GM12878 (cell line): Measurements from ENCODE around the gene SYS1. TPM values are rescaled to one million over a fixed set of nuclear protein-coding genes. Genes with fewer than 3 reads are reported as not detected.

Experiments used
- ATF2 ChIP-seq: IDR thresholded peaks from 2 replicates; pipeline ENCODE4 v1.6.1; 2012; ENCODE audit warnings: low read length, inconsistent platforms
- ATF7 ChIP-seq: fragments of 450-650 bp; IDR thresholded peaks from 2 replicates; pipeline ENCODE4 v1.6.1; 2016; ENCODE audit warnings: low read depth, mild to moderate bottlenecking
- BHLHE40 ChIP-seq, 2 experiments: fragments of 450-650 bp in 1 of 2; IDR thresholded peaks; 2 replicates each; pipeline ENCODE4 v1.6.1; 2011 to 2017; ENCODE audit warnings: low read depth in 2 of 2, borderline replicate concordance in 1 of 2, improper control_type of control experiment in 1 of 2, low read length in 1 of 2, mild to moderate bottlenecking in 1 of 2
- BMI1 ChIP-seq: fragments of 450-650 bp; IDR thresholded peaks from 2 replicates; pipeline ENCODE4 v1.6.1; 2016; ENCODE audit warnings: mild to moderate bottlenecking, moderate library complexity, borderline replicate concordance
- CBFB ChIP-seq: IDR thresholded peaks from 2 replicates; pipeline ENCODE4 v1.6.1; 2016; ENCODE audit warnings: antibody characterized with exemption, low read depth
- CHD4 ChIP-seq: fragments of 200-600 bp; sonication (generic); IDR thresholded peaks from 2 replicates; pipeline ENCODE4 v1.6.1; 2016; ENCODE audit warnings: mild to moderate bottlenecking
- CREB1 ChIP-seq: IDR thresholded peaks from 2 replicates; pipeline ENCODE4 v1.6.1; 2012; ENCODE audit warnings: low read depth, mild to moderate bottlenecking, inconsistent platforms
- FOS ChIP-seq: IDR thresholded peaks from 3 replicates; pipeline ENCODE4 v1.6.1; 2011; ENCODE audit warnings: borderline replicate concordance; ENCODE audit not compliant: insufficient read length; ENCODE audit errors: extremely low read depth
- HDGF ChIP-seq: fragments of 450-650 bp; IDR thresholded peaks from 2 replicates; pipeline ENCODE4 v1.6.1; 2016; ENCODE audit warnings: antibody characterized with exemption
- JUND ChIP-seq: IDR thresholded peaks from 2 replicates; pipeline ENCODE4 v1.6.1; 2012; ENCODE audit warnings: low read depth, mild to moderate bottlenecking, low read length, improper control_type of control experiment, moderate library complexity
- KLF5 ChIP-seq: fragments of 450-650 bp; IDR thresholded peaks from 2 replicates; pipeline ENCODE4 v1.6.1; 2014; ENCODE audit warnings: mild to moderate bottlenecking; ENCODE audit not compliant: partially characterized antibody
- MXI1 ChIP-seq: fragments of 150-350 bp; IDR thresholded peaks from 2 replicates; pipeline ENCODE4 v1.6.1; 2011; ENCODE audit warnings: low read depth, mild to moderate bottlenecking, inconsistent platforms, low read length, improper control_type of control experiment
- NFXL1 ChIP-seq: fragments of 450-650 bp; IDR thresholded peaks from 2 replicates; pipeline ENCODE4 v1.6.1; 2017; ENCODE audit warnings: antibody characterized with exemption, mild to moderate bottlenecking, borderline replicate concordance
- PAX8 ChIP-seq: fragments of 450-650 bp; IDR thresholded peaks from 2 replicates; pipeline ENCODE4 v1.6.1; 2017; ENCODE audit warnings: mild to moderate bottlenecking, moderate library complexity
- POU2F2 ChIP-seq: IDR thresholded peaks from 3 replicates; pipeline ENCODE4 v1.6.1; 2011; ENCODE audit warnings: low read depth, mild to moderate bottlenecking, low read length, borderline replicate concordance
- RAD51 ChIP-seq: fragments of 450-650 bp; IDR thresholded peaks from 2 replicates; pipeline ENCODE4 v1.6.1; 2016; ENCODE audit warnings: moderate library complexity, mild to moderate bottlenecking, inconsistent platforms
- RB1 ChIP-seq: fragments of 450-650 bp; formaldehyde crosslinking; IDR thresholded peaks from 2 replicates; pipeline ENCODE4 v1.6.1; 2017; ENCODE audit warnings: mild to moderate bottlenecking, borderline replicate concordance
- SMAD1 ChIP-seq: fragments of 450-650 bp; IDR thresholded peaks from 2 replicates; pipeline ENCODE4 v1.6.1; 2018; ENCODE audit warnings: mild to moderate bottlenecking, low read depth; ENCODE audit not compliant: partially characterized antibody
- SMARCA5 ChIP-seq: fragments of 450-650 bp; IDR thresholded peaks from 2 replicates; pipeline ENCODE4 v1.6.1; 2017; ENCODE audit warnings: mild to moderate bottlenecking
- SP1 ChIP-seq: IDR thresholded peaks from one replicate; pipeline ENCODE4 v1.6.1; 2011; ENCODE audit warnings: low read depth, low read length
- TAF1 ChIP-seq: IDR thresholded peaks from 2 replicates; pipeline ENCODE4 v1.6.1; 2011; ENCODE audit warnings: mild to moderate bottlenecking, low read depth, low read length, borderline replicate concordance
- ZBTB33 ChIP-seq: fragments of 450-650 bp; IDR thresholded peaks from 2 replicates; pipeline ENCODE4 v1.6.1; 2017; ENCODE audit warnings: mild to moderate bottlenecking
- ZNF24 ChIP-seq: fragments of 450-650 bp; IDR thresholded peaks from 2 replicates; pipeline ENCODE4 v1.6.1; 2017; ENCODE audit warnings: antibody characterized with exemption, mild to moderate bottlenecking
- ZNF622 ChIP-seq: fragments of 450-650 bp; IDR thresholded peaks from 2 replicates; pipeline ENCODE4 v1.6.1; 2017; ENCODE audit warnings: mild to moderate bottlenecking, inconsistent platforms
- ZZZ3 ChIP-seq: IDR thresholded peaks from 2 replicates; pipeline ENCODE4 v1.6.1; 2011; ENCODE audit warnings: low read depth; ENCODE audit not compliant: control insufficient read depth, insufficient read length
- polyA plus RNA-seq, 11 experiments: library from polyadenylated mRNA; depleted of rRNA in 4 of 11; unstranded in 6 of 11; stranded (reverse) in 5 of 11; fragments of >200 nt; fragmentation: Nextera tagmentation in 4 of 11; fragmentation: Illumina TruSeq in 1 of 11; extraction: Ambion mirVana in 4 of 11; extraction: Trizol in 1 of 11; gene quantifications; 1 replicate in 1 of 11; 2 replicates in 10 of 11; pipeline versions ENCODE4 v1.2.1 to v1.2.3, GENCODE V29; 2011 to 2016; ENCODE audit warnings: inconsistent platforms in 2 of 11, missing spikeins in 2 of 11, low read depth in 1 of 11
- total RNA-seq, 4 experiments: library from RNA; depleted of rRNA in 3 of 4; stranded (reverse); fragments of >200 nt in 3 of 4; fragmentation: Illumina TruSeq in 1 of 4; extraction: Trizol in 1 of 4; gene quantifications; 2 replicates each; pipeline versions ENCODE4 v1.2.1 to v1.2.3, GENCODE V29; 2013 to 2021
- TF ChIP-seq, protein P1 (sequence below): fragments of 450-650 bp; IDR thresholded peaks from 2 replicates; pipeline ENCODE4 v1.6.1; 2016; ENCODE audit warnings: mild to moderate bottlenecking
- TF ChIP-seq, protein P2 (sequence below): fragments of 450-650 bp; IDR thresholded peaks from 2 replicates; pipeline ENCODE4 v1.6.1; 2016; ENCODE audit warnings: mild to moderate bottlenecking

The SYS1 gene
- total and polyA plus RNA-seq, 10 of the 15 experiments (the other 5 are each of a cell fraction or from before 2014, with no cell fraction given): 5.1 to 22.6 (median 9.3) TPM

GRCh38 chr20:45368221-45368980 is 5.4 kb downstream of the SYS1 start (continued):
- peak; percentile 56 for TF ChIP-seq KLF5
- TF ChIP-seq FOS: no peak
- TF ChIP-seq MXI1: peak; percentile 73; the same call in 1 of the 2 replicates
- 0 out of 2 replicates have a peak, but pooled peaks have one; percentile 27 for TF ChIP-seq HDGF
- peak; percentile 82; the same call in 1 of the 2 replicates for TF ChIP-seq ATF7
- 0 out of 2 replicates have a peak, but pooled peaks have one; percentile 58 for TF ChIP-seq ZNF24
- TF ChIP-seq BMI1: peak; percentile 90
- TF ChIP-seq SMARCA5: peak; percentile 81
- no peak for TF ChIP-seq NFXL1
- TF ChIP-seq SMAD1: peak; percentile 80
- TF ChIP-seq ZNF622: no peak
- TF ChIP-seq RB1: no peak; the same call in 1 of the 2 replicates
- TF ChIP-seq, protein P1, sequence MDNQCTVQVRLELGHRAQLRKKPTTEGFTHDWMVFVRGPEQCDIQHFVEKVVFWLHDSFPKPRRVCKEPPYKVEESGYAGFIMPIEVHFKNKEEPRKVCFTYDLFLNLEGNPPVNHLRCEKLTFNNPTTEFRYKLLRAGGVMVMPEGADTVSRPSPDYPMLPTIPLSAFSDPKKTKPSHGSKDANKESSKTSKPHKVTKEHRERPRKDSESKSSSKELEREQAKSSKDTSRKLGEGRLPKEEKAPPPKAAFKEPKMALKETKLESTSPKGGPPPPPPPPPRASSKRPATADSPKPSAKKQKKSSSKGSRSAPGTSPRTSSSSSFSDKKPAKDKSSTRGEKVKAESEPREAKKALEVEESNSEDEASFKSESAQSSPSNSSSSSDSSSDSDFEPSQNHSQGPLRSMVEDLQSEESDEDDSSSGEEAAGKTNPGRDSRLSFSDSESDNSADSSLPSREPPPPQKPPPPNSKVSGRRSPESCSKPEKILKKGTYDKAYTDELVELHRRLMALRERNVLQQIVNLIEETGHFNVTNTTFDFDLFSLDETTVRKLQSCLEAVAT: 0 out of 2 replicates have a peak, but pooled peaks have one; percentile 87
- peak; percentile 94 for TF ChIP-seq POU2F2
- peak; percentile 77 for TF ChIP-seq SP1
- TF ChIP-seq TAF1: peak; percentile 60; the same call in 1 of the 2 replicates
- TF ChIP-seq CBFB: peak; percentile 90
- 0 out of 2 replicates have a peak, but pooled peaks have one; percentile 12 for TF ChIP-seq CHD4
- TF ChIP-seq ZZZ3: no peak
- no peak for TF ChIP-seq ZBTB33
- TF ChIP-seq JUND: peak; percentile 80; the same call in 1 of the 2 replicates
- no peak for TF ChIP-seq PAX8
- TF ChIP-seq CREB1: peak; percentile 67
- peak; percentile 96 for TF ChIP-seq ATF2
- TF ChIP-seq BHLHE40 (IDR thresholded peaks at IDR 0.05; ENCODE audit: borderline replicate concordance in 1 of 2, low read depth in 2 of 2, low read length in 1 of 2): peak; percentile 84 to 85
- TF ChIP-seq, protein P2, sequence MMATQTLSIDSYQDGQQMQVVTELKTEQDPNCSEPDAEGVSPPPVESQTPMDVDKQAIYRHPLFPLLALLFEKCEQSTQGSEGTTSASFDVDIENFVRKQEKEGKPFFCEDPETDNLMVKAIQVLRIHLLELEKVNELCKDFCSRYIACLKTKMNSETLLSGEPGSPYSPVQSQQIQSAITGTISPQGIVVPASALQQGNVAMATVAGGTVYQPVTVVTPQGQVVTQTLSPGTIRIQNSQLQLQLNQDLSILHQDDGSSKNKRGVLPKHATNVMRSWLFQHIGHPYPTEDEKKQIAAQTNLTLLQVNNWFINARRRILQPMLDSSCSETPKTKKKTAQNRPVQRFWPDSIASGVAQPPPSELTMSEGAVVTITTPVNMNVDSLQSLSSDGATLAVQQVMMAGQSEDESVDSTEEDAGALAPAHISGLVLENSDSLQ: peak; percentile 97
- peak; percentile 79 for TF ChIP-seq RAD51
